Stimulated activated CD8-positive, alpha-beta memory T cell treated with anti-CD3 and anti-CD28 coated beads, Interleukin-4, amount 100 ng/mL, for 1 hour (primary cell): ENCODE measurements around the gene LIN28A.

Experiments
- DNase-seq, 2 donors: peaks; one replicate each; pipeline ENCODE4 v3.0.0-alpha.2; 2020; ENCODE audit warnings: low read depth in 2 of 2, low spot score in 1 of 2

Gene LIN28A

DNA sequence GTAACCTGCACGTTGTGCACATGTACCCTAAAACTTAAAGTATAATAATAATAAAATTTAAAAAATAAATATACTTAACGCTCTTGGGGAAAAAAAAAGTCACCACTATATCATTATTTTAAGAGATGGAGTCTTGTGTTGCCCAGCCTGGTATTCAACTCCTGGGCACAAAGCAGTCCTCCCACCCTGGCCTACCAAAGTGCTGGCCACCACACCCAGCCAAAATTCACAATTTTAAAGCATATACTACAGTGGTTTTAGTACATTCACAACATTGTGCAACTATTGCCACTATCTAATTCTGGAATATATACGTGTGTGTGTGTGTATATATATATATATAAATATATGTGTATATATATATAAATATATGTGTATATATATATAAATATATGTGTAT is 67.5 kb downstream of the LIN28A start:
- DNase-seq: no peak

DNA sequence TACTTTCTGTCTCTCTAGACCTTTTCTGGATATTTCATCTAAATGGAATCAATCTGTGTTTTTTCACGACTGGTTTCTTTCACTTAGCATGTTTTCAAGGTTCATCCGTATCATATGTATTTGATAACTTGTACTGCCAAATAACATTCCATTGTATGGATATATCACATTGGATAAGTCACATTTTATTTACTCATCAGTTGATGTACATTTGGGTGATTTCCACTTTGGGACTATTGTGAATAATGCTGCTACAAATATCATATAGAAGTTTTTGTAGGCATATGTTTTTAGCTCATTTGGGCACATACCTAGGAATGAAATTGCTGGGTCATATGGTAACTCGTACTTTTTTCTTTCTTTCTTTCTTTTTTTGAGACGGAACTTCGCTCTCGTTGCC is 68.4 kb downstream of the LIN28A start:
- DNase-seq: no peak
